Muscle of arm (tissue), 12 donors: ENCODE data around the gene FAM120A. TPM values are rescaled to one million over a fixed set of nuclear protein-coding genes. Genes with fewer than 3 reads are reported as not detected.

Experiments
- DNase-seq: peaks from one replicate; pipeline ENCODE4 v3.0.0-alpha.2; 2013
- polyA plus RNA-seq, 12 donors: library from polyadenylated mRNA; unstranded; fragments of 120-200 nt; gene quantifications; one replicate each; pipeline ENCODE4 v1.2.1, GENCODE V29; 2013; ENCODE audit not compliant: insufficient read length in 12 of 12

Gene FAM120A
- polyA plus RNA-seq, 12 donors, result 57.1 to 74.7 (median 61.8) TPM; not detected in 1

DNA sequence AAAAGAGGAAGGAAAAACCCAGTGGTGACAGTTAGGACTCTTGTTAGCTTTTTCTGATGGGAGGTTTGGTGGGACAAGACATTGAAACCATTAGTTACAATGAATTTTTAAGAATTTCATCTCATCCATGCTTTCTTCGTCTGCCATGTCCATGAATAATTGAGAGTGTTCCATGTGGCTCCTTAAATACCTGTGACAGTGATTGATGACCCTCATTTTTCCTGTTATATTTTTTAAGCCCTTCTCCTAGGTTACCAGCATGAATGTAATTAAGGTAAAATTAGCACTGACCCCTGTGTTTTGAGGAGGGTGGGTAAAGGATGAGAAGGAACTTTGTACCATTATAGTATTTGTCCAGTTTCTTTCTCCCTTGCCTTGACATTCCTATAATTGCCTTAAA is 101.4 kb downstream of the FAM120A start:
- DNase-seq, result no peak

DNA sequence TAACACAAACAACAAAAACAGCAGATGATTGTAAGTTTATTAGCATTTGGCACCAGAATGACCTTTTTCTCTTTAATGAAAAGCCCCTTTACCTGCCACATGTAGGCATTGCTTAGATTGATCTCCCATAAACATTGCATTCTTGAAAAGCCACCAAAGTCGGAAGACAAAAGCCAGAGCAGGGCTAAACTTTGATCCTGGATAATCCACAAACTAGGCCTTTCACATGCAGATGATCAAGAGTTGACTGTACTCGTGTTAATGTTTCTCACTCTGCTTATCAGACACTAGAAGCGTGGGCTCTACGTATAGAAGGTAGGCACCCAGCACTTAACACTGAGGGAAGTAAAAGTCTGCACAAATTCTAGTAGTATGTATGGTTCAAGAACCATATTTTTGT is 103.9 kb downstream of the FAM120A start:
- DNase-seq, result no peak

DNA sequence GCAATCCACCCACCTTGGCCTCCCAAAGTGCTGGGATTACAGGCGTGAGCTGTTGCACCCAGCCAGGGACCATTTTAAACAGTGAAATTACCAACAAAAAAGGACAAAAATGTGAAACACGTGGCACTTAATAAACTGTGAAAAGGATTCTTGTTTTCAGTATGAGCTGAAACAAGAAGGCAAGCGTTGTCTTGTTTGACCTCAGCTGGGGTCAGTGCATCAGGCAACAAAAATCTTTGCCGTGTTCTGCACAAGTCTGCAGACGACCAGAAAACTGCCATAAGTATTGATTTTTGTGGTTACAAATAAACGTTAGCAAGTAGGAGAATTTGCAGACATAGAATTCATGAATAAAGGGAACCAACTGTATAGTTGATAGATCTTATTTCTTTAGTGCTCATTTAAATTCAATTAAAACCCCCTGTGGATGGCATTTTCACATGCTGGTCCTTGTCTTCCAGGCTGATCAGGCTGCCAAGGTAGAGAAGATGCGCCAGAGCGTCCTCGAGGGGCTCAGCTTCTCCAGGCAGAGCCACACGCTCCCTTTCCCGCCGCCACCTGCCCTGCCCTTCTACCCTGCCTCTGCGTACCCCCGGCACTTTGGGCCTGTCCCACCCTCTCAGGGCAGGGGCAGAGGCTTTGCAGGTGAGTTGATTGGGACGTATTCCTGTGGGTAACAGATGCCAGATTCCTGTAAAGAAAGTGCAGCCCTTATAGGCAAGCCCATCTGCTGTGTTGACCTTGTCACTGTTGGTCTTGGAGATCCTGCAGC is 106.1 kb downstream of the FAM120A start:
- DNase-seq, result no peak

GRCh38 chr9:93558503-93558902 is 107.0 kb downstream of the FAM120A start:
- no peak for DNase-seq

GRCh38 chr9:93560991-93561390 is 109.5 kb downstream of the FAM120A start:
- DNase-seq, result no peak

- no peak for DNase-seq
Measured at GRCh38 chr9:93562157-93562556, 110.7 kb downstream of the FAM120A start.

DNA sequence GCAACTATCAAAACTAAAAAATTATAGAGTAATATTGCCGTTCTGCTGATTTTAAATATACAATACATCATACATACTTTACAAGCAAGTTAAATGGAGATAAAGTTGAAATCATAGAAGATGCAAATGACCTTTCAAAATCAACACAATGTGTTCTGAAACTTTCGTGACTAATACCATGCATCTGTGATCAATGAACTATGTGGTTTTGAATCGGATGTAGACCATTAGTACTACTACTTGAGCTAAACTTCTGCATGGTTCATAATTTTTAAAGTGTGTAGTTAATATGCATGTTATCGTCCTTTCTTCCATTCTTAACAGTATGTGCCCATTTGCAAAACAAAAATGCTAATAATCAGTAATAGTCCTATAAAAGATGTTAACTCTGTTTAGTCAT is 113.6 kb downstream of the FAM120A start:
- no peak for DNase-seq

DNA sequence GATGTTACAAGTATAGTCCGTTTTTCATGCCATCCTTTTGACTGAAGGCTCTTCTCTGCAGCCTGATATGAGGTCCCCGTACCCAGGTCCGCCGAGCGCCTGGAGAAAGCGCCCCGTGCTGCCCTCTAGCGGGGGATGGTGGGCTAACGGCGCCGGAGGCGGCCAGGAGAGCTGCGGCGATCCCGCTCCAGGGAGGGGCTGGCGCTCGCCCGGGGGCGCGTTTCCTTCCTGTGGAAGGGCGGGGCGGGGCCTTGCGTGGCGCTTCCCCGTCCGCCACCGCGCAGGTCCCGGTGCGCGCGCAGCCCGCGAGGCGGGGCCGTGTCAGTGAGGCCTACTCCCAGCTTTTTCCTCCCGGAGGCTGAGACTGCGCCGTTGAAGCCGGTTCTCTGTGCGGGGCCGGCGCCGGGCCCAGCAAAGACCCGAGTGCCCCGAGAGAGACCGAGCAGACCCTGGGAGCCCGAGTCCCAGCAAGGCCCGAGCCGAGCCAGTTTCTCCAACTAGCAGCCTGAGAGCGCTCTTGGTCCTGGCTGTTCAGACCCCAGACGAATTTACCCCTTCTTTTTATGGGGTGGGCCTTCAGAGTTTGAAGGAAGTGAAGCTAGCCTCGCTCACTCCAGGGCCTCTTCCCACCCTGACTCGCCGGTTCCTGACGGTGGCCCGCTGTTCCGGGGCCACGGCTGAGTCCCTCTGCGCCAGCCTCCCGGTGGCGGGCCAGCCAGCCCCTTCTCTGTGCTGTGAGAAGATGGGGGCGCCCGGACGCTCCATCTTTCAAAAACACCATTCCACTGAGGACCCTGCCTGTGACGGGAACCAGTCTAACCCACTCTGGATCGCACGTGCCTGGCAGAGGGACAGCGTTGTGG is 115.2 kb downstream of the FAM120A start:
- peak; percentile 97 for DNase-seq

- no peak for DNase-seq
Measured at GRCh38 chr9:93567271-93567959, 115.9 kb downstream of the FAM120A start.

- no peak for DNase-seq
Measured at GRCh38 chr9:93568169-93568568, 116.7 kb downstream of the FAM120A start.

DNA sequence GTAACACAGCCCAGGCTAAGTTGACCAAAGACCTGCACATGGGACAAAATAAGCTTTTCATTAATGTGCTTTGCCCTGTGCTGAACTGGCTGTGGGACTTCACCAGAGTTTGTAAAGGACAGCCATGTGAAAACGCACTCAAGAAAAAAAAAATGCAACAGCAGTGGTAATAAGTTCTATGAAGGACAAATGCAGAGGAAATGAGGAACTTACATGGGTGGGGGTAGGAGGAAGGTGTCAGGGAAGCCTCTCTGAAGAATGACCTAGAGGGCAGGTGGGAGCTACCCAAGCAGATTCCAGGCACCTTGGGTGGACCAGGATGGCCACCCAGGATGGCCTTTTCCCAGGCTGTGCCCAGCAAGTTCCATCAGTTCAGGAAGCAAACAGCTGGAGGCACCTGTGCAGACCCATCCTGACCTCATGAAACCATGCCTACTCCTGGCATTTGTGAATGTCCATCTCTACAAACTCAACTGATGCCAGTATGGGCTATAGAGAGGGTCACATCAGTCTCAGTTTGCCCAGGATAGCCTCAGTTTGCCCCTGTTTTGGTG is 118.2 kb downstream of the FAM120A start:
- DNase-seq, result no peak

DNA sequence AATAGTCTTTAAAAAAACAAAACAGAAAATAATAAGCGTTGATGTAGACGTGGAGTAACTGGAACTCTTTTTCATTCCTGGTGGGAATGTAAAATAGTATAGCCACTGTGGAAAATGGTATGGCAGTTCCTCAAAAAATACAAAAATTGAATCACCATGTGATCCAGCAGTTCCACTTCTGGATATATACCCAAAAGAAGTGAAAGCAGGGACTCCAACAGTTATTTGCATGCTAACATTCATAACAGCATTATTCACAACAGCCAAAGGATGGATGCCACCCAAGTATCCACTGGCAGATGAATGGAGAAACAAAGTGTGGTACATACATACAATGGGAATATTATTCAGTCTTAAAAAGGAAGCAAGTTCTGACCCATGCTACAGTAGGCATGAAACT is 120.7 kb downstream of the FAM120A start:
- no peak for DNase-seq

GRCh38 chr9:93572636-93573515 is 121.4 kb downstream of the FAM120A start:
- no peak for DNase-seq

GRCh38 chr9:93573516-93573828 is 122.0 kb downstream of the FAM120A start:
- no peak for DNase-seq

- DNase-seq, result no peak
Measured at GRCh38 chr9:93574091-93574899, 122.8 kb downstream of the FAM120A start.

DNA sequence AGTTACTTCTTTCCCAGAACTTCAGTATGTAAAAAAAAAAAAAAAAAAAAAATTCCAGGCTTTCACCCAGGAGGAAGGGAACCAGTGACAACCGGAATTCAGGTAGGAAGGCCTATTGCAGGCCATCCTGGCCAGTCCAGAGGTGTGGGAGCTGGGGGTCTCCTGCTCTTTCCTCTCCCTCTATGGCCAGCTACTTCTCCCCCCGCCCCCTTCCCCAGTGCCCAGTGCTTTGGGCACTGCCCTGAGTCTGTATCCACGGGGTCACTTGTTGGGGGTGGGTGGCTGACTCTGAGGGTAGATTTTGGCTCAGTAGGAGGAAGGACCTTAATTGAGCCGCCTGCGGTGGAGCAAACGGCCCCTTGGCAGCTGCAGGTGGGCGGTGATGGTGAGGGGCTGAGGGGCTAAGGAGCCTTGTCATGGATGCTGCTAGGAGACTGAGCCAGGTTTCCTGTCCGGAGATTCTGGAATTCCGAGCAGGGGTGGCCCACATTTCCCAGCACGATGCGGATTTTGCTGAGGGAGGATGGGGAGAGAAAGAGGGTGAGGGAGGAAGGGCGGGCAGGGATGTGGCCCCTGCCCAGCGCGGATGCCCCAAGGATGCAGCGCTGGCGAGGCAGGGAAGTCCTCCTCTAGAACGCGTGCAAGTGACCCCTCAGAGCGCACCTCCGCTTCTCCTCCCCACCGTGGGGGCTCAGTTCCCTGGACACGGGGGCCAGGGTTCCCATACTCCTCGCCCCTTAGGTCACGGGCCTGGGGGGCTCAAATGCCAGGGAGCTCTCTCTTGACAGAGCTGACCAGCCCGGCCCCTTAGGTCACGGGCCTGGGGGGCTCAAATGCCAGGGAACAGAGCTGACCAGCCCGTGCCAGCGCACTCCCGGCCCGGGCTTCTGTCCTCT is 123.7 kb downstream of the FAM120A start:
- no peak for DNase-seq

- DNase-seq, result peak; percentile 52
Measured at GRCh38 chr9:93575796-93576257, 124.3 kb downstream of the FAM120A start.

GRCh38 chr9:93576258-93577077 is 125.0 kb downstream of the FAM120A start, which contains the start of gene PHF2:
TSS of gene PHF2 (plus strand) at chr9:93576584. CDS start at chr9:93576774, 190 bp downstream.
- DNase-seq, result no peak
